Omental fat pad (tissue), 4 donors: Measurements from ENCODE around the gene ASB2. TPM values are rescaled to one million over a fixed set of nuclear protein-coding genes. Genes with fewer than 3 reads are reported as not detected.

Source experiments
- ATAC-seq: fragments of 150-250 bp; one replicate; pipeline ENCODE4 v1.9.1; 2016; ENCODE audit warnings: mild to moderate bottlenecking, moderate library complexity; ENCODE audit not compliant: low FRiP score
- DNase-seq: peaks from one replicate; pipeline ENCODE4 v3.0.0-alpha.2; 2019; ENCODE audit warnings: low spot score
- total RNA-seq, 4 donors: library from RNA; depleted of rRNA; stranded (reverse); fragments of >200 nt; gene quantifications; one replicate each; pipeline ENCODE4 v1.1.0, GENCODE V29; 2016
- TF ChIP-seq, protein P1 (sequence below), 3 donors: fragments of 450-650 bp; IDR thresholded peaks; one replicate each; pipeline ENCODE4 v1.5.1; 2016 to 2017; ENCODE audit warnings: antibody characterized with exemption in 3 of 3, mild to moderate bottlenecking in 3 of 3, moderate library complexity in 2 of 3

ASB2 gene
- total RNA-seq, 4 donors from 2014 or later: 0.36 to 2.4 (median 0.56) TPM

DNA sequence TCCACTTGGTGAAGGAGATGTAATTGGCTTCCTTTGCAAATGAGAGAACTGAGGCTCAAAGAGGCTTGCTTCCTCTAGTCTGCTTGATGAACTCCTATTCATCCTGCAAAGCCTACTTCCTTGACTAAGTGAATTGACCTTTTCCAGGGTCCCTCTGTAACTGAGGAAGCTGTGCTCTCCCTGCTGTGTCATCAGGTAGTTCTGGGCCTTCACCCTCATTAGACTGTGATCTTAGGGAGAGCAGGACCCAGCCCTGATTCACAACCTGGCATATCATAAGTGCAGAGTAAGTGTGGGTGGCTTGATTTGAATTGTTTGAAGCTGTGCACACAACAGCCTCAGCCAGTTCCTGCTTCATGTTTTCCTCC is 16.3 kb downstream of the ASB2 start:
- ATAC-seq (no peak), DNase-seq (no peak)
- TF ChIP-seq, protein P1, sequence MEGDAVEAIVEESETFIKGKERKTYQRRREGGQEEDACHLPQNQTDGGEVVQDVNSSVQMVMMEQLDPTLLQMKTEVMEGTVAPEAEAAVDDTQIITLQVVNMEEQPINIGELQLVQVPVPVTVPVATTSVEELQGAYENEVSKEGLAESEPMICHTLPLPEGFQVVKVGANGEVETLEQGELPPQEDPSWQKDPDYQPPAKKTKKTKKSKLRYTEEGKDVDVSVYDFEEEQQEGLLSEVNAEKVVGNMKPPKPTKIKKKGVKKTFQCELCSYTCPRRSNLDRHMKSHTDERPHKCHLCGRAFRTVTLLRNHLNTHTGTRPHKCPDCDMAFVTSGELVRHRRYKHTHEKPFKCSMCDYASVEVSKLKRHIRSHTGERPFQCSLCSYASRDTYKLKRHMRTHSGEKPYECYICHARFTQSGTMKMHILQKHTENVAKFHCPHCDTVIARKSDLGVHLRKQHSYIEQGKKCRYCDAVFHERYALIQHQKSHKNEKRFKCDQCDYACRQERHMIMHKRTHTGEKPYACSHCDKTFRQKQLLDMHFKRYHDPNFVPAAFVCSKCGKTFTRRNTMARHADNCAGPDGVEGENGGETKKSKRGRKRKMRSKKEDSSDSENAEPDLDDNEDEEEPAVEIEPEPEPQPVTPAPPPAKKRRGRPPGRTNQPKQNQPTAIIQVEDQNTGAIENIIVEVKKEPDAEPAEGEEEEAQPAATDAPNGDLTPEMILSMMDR (IDR thresholded peaks at IDR 0.05): no peak

DNA sequence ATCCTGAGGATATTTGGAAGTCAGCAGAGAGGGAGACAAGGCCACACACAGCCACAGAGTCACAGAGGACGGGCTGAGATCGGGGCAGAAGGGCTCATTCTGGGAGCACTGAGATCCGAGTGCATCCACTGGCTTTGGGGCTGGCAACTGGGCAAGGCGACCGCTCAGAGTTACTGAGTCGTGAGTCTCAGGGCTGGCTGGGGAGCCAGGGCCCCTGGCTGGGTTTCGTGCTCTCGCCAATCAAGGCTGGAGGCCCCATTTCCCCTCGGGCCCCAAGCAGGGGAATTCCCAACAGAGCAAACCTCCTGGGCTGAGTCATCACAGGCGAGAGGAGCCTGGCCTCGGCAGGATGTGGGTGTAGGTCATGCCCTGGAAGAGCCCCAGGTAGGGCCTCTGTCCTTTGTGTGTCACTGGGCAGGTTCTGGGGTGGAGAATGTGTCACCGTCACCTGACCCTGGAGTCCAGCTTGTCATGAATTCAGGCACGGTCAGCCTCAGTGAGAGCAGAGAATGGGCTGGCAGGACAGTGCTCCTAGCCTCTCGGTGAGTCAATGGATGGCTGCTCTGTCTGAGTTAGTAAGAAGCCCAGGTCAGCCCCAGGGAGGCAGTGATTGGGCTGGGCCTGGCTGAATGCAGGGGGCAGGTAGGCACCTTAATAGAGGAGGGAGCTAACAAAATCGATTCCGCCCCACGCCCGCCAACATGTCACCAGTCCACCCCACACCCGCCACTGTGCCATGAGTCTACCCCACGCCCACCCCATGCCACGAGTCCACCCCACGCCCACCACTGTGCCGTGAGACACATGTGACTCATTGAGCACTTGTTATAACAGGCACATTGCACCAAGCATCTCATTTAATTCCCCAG is 16.9 kb downstream of the ASB2 start:
- ATAC-seq: peak; percentile 59
- no peak for DNase-seq
- TF ChIP-seq, protein P1 (IDR thresholded peaks at IDR 0.05): no peak

DNA sequence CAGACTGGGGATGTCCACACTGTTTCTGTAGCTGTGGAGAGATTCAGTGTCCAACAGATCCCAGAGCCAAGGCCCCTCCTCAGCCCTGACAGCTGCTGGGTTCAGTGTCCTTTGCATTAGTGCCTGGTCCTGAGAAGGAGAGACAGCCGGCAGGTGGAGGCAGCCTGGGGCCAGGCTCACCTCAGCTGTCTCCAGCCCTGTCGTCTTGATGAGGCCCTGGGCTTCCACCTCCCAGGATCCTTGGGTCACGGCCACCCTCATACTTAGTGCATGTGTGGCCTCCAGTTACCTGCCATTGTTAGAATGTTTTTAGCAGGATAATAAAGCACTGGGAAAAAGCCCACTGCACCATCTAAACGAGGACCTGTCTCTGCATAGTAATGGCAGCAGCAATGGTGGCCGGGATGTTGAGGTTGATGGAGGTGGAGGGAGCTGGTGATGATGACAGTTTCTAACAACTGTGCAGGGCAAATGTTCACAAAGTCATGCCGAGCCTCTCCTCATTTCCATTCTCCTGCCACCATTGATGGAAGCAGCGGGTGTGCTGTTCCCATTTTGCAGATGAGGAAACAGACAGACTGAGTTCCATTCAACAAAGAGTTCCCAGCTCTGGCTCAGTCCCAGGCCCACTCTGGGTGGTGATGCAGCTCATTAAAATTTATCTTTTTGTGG is 17.7 kb downstream of the ASB2 start:
- ATAC-seq (no peak), DNase-seq (no peak)
- TF ChIP-seq, protein P1 (IDR thresholded peaks at IDR 0.05): no peak

DNA sequence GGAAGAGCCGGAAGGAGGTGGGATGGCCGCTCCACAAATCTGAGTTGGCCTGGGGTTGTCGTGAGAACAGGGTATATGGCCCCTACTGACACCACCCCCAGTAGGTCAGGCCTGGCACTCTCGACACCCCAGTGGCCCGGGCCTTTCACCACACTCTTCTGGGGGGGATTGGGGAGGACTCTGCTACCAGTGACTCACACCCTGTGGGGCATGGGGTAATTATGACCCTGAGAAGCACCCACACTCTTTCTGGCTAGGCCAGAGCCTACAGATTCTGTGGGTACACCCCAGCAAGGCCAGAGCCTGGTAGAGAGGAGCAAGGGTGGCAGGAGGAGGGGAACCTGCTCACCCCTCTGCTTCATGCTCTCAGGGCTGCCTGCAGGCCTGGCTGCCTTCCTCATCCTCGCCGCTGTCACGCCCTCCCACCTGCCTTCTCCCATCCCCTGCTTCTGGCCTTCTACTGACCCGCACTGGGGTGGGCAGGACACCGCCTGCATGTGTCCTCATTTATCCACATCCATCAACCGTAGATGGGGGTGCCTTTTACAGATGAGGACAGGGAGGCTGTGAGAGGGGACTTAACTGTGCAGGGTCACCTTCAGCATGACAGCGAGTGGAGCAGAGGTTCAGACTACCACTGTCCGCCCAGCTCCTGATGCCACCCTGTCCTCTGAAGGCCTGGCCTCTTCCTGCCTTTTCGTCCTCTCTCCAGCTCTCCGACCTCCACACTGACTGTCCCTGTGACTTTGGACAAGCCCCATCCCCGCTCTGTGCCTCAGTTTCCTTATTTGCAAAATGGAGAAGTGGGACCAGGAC is 18.4 kb downstream of the ASB2 start:
- DNase-seq (no peak), ATAC-seq (no peak)
- TF ChIP-seq, protein P1 (IDR thresholded peaks at IDR 0.05): no peak

DNA sequence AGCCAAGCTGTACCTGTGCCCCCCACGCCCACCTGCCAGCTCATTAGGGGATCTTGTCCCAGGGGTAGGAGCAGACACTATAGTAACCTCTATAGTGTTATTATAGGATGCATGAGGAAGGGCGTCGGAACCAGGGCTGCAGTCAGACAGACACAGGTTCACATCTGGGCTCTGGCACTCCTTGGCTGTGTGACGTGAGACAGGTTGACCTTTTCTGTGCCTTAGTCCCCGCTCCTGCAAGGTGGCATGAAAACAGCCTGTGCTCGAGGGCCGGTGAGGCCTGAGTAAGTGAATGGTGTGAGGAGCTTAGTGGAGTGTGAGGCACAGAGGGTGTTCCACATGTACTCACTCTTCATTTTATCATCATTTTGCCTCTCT is 19.0 kb downstream of the ASB2 start:
- DNase-seq: no peak

DNA sequence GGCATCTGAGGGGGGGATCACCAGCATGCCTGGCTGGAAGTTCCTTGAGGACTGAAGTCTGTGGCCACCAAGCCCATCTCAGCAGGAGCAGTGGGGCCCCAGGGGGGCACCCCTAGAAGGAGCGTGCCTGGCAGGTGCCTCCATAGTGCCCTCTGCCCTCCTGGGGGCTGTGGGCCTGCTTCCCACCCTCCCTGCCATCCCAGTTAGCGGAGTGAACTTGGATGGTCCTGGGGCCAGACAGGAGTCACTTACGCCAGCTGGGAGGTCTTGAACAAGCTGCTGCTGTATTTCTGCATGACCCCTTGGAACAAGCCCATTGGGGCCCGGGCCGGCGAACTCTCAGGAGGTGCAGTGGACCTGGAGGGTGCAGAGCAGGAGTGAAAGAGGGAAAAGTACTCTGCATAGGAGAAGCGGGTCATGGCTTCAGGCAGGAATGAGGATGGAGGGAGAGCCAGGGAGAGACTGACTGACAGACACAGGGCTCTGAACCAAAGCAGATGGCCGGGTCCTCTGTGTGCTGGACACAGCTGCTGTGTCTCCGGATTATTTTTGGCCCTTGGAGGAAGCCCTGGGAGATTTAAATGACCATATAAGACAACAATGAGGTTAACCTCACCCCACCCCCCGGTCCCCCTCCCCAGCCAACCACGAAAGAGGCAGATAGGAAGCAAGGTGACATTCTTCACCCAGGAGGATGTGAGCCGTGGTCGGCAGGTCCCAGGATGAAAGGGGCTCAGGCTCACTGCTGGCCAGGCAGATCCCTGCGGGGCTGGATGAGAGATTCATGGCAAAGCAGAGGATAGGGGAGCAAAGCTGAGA is 19.6 kb downstream of the ASB2 start:
- TF ChIP-seq, protein P1 (IDR thresholded peaks at IDR 0.05): no peak
- no peak for ATAC-seq
- no peak for DNase-seq

More for the DNA sequence above, 19.0 kb downstream of the ASB2 start:
- TF ChIP-seq, protein P1 (IDR thresholded peaks at IDR 0.05): no peak
- no peak for ATAC-seq
